Measurements from ENCODE around the gene TREML1. TPM values are rescaled to one million over a fixed set of nuclear protein-coding genes. Genes with fewer than 3 reads are reported as not detected.

TREML1 gene
- total and polyA plus RNA-seq, 9 of the 15 experiments (the other 6 are each of a cell fraction or from before 2014, with no cell fraction given) = not detected

- TF ChIP-seq ZBTB49 (CRISPR knock-in tag; IDR thresholded peaks at IDR 0.05; ENCODE audit: borderline replicate concordance) (no peak), DLX4 (CRISPR knock-in tag; IDR thresholded peaks at IDR 0.05) (no peak), EP300 (IDR thresholded peaks at IDR 0.05; ENCODE audit: low read length) (no peak), DDX20 (tag; IDR thresholded peaks at IDR 0.05; ENCODE audit: low read depth) (no peak), TRIM24 (IDR thresholded peaks at IDR 0.05) (peak in 1 of 2 experiments; percentile 12; a peak in 1 of 4 replicates), CREB3 (tag; conservative IDR thresholded peaks at IDR 0.05; ENCODE audit: low read depth) (0 out of 2 replicates have a peak, but pooled peaks have one; percentile 23), HDAC3 (IDR thresholded peaks at IDR 0.05; ENCODE audit: borderline replicate concordance, partially characterized antibody) (no peak), XRCC4 (IDR thresholded peaks at IDR 0.05; ENCODE audit: extremely low read depth, insufficient read depth, insufficient read length) (no peak), CEBPG (CRISPR knock-in tag; IDR thresholded peaks at IDR 0.05) (0 out of 2 replicates have a peak, but pooled peaks have one; percentile 53), CEBPG (tag; conservative IDR thresholded peaks at IDR 0.05 in 1 of 2, IDR thresholded peaks at IDR 0.05 in 1 of 2) (peak; percentile 77 to 81), HOXB6 (CRISPR knock-in tag; IDR thresholded peaks at IDR 0.05; ENCODE audit: borderline replicate concordance) (no peak), HMG20A (CRISPR knock-in tag; conservative IDR thresholded peaks at IDR 0.05) (no peak), U2AF2 (optimal IDR thresholded peaks at IDR 0.05; ENCODE audit: low read depth, low read length) (no peak), ZNF766 (CRISPR knock-in tag; conservative IDR thresholded peaks at IDR 0.05) (0 out of 2 replicates have a peak, but pooled peaks have one; percentile 29), MTF1 (CRISPR knock-in tag; IDR thresholded peaks at IDR 0.05; ENCODE audit: borderline replicate concordance) (no peak), ZFPM2 (CRISPR knock-in tag; IDR thresholded peaks at IDR 0.05) (no peak), ZNF282 (CRISPR knock-in tag; IDR thresholded peaks at IDR 0.05) (no peak), ZBTB8A (IDR thresholded peaks at IDR 0.05; ENCODE audit: partially characterized antibody) (no peak), ARID1B (IDR thresholded peaks at IDR 0.05) (no peak)
Observed at GRCh38 chr6:41167173-41167963, 13.2 kb upstream of the TREML1 start (continued).

All from K562 (cell line).